ENCODE data around the gene CEACAM21. TPM values are rescaled to one million over a fixed set of nuclear protein-coding genes. Genes with fewer than 3 reads are reported as not detected.
A peak's percentile ranks its signal among the peaks of the same experiment; 100 is the strongest.

Gene CEACAM21
- polyA plus RNA-seq, 2 of the 4 experiments (the other 2 are of a cell fraction): not detected

GRCh38 chr19:41564515-41565378 lies 11.2 kb upstream of the CEACAM21 start:
- peaks cover 6% of the 10 kb centered on the region; the same call in 1 of the 3 replicates for H3K9me3 ChIP-seq
- ATAC-seq: peak; percentile 6 to 9; a peak in 3 of 6 replicates
- peaks cover 13% of the 10 kb centered on the region; the same call in 2 of the 3 replicates for H3K4me1 ChIP-seq
- H3K4me2 ChIP-seq: peak overlapping the region; percentile 64
- ChIA-PET POLR2A (interaction anchor here (1.6 kb wide), 1 partner anchor 116 kb away, joined by 9 read pairs; no protein-coding TSS in a partner anchor), CTCF (interaction anchor here (0.9 to 46.4 kb wide), 34 partner anchors 8 to 519 kb away, joined by 3 to 1358 read pairs (median 9); partner anchors contain the start of genes B3GNT8, B9D2, CEACAM21 and DMAC2)
- whole genome bisulfite sequencing (ENCODE audit: missing lambda C conversion rate): 21% methylated on average over 53 of the region's 59 CpGs
- no peak overlapping the region for H3K4me3 ChIP-seq
- TF ChIP-seq REST (IDR thresholded peaks at IDR 0.05) (peak; percentile 39; the same call in 1 of the 2 replicates), TFCP2L1 (CRISPR knock-in tag; IDR thresholded peaks at IDR 0.05) (no peak), RCOR1 (IDR thresholded peaks at IDR 0.05; ENCODE audit: low read depth, low read length) (no peak)
- DNase-seq (ENCODE audit: low read depth in 1 of 2, low spot score in 1 of 2): no peak
- no peak overlapping the region for H3K27ac ChIP-seq
- no peak for FAIRE-seq

- peaks cover 13% of the 10 kb centered on the region; the same call in 2 of the 3 replicates for H3K4me1 ChIP-seq
- FAIRE-seq (no peak), ATAC-seq (no peak), DNase-seq (ENCODE audit: low read depth in 1 of 2, low spot score in 1 of 2) (no peak)
- POLR2A ChIA-PET: interaction anchor here (0.6 to 1.2 kb wide), 3 partner anchors 17 to 242 kb away, joined by 3 to 4 read pairs (median 3); no protein-coding TSS in a partner anchor
- H3K27ac ChIP-seq: no peak overlapping the region
- H3K4me3 ChIP-seq: no peak overlapping the region
- CTCF ChIA-PET: interaction anchor here (0.5 to 46.4 kb wide), 9 partner anchors 7 to 270 kb away, joined by 3 to 1358 read pairs (median 52); partner anchors contain the start of genes B3GNT8, CEACAM21 and DMAC2
- whole genome bisulfite sequencing (ENCODE audit: missing lambda C conversion rate): 34% methylated on average over 9 of the region's 9 CpGs
- TF ChIP-seq CHD2 (IDR thresholded peaks at IDR 0.05; ENCODE audit: low read length, partially characterized antibody): no peak
- no peak for TF ChIP-seq TFCP2L1 (CRISPR knock-in tag; IDR thresholded peaks at IDR 0.05)
- no peak for TF ChIP-seq MAZ (IDR thresholded peaks at IDR 0.05; ENCODE audit: borderline replicate concordance, low read depth, low read length)
- TF ChIP-seq BHLHE40 (IDR thresholded peaks at IDR 0.05; ENCODE audit: low read depth, low read length): no peak
- no peak for TF ChIP-seq ZFP36 (IDR thresholded peaks at IDR 0.05; ENCODE audit: borderline replicate concordance, partially characterized antibody)
- no peak for TF ChIP-seq JUN (IDR thresholded peaks at IDR 0.05)
- TF ChIP-seq E2F6 (IDR thresholded peaks at IDR 0.05; ENCODE audit: borderline replicate concordance, low read depth): no peak
- no peak for TF ChIP-seq BCL3 (IDR thresholded peaks at IDR 0.05)
- TF ChIP-seq HES2 (IDR thresholded peaks at IDR 0.05): no peak
- TF ChIP-seq MAFK (IDR thresholded peaks at IDR 0.05; ENCODE audit: partially characterized antibody): no peak
- TF ChIP-seq GATA3 (IDR thresholded peaks at IDR 0.05; ENCODE audit: borderline replicate concordance): no peak
- TF ChIP-seq HDAC2 (IDR thresholded peaks at IDR 0.05): no peak
- TF ChIP-seq HEYL (CRISPR knock-in tag; IDR thresholded peaks at IDR 0.05): no peak
- TF ChIP-seq ESRRA (IDR thresholded peaks at IDR 0.05; ENCODE audit: borderline replicate concordance, low read length): no peak
- no peak for TF ChIP-seq USF2 (IDR thresholded peaks at IDR 0.05)
- TF ChIP-seq SMC3 (IDR thresholded peaks at IDR 0.05): no peak
- peaks cover 6% of the 10 kb centered on the region; the same call in 1 of the 3 replicates for H3K9me3 ChIP-seq
- H3K4me2 ChIP-seq: no peak overlapping the region
Measured at GRCh38 chr19:41565379-41565720, 10.6 kb upstream of the CEACAM21 start.

Measured in A549 (cell line).